Right renal cortex interstitium (tissue), 3 donors: Measurements from ENCODE around the gene TMIGD1. TPM values are rescaled to one million over a fixed set of nuclear protein-coding genes. Genes with fewer than 3 reads are reported as not detected.
"Not testable (repeated sequence)": the region's sequence is repeated elsewhere in the genome, so short reads cannot be mapped to it uniquely, and the experiment has no call there.

Experiments
- DNase-seq, 3 donors: peaks; one replicate each; pipeline ENCODE4 v3.0.0-alpha.2; 2013; ENCODE audit warnings: low read depth in 3 of 3, low spot score in 2 of 3
- polyA plus RNA-seq, 3 donors: library from polyadenylated mRNA; unstranded; fragments of 120-200 nt; gene quantifications; one replicate each; pipeline ENCODE4 v1.2.1, GENCODE V29; 2013; ENCODE audit not compliant: insufficient read length in 3 of 3

Gene TMIGD1
- polyA plus RNA-seq, 3 donors = 0.75 to 0.98 (median 0.78) TPM

- no peak for DNase-seq
Measured at GRCh38 chr17:30360086-30360808, 26.4 kb upstream of the TMIGD1 start.

GRCh38 chr17:30358055-30358760, 24.4 kb upstream of the TMIGD1 start:
- DNase-seq = no peak

GRCh38 chr17:30357476-30357875, 23.6 kb upstream of the TMIGD1 start:
- no peak for DNase-seq

- no peak for DNase-seq
Measured at GRCh38 chr17:30354701-30355100, 20.8 kb upstream of the TMIGD1 start.

- DNase-seq = no peak
Measured at GRCh38 chr17:30352240-30352814, 18.5 kb upstream of the TMIGD1 start.

- DNase-seq = no peak
Measured at GRCh38 chr17:30351735-30352134, 17.9 kb upstream of the TMIGD1 start.

- not testable (repeated sequence) for DNase-seq
Measured at GRCh38 chr17:30351263-30351662, 17.4 kb upstream of the TMIGD1 start.

GRCh38 chr17:30349252-30349651, 15.4 kb upstream of the TMIGD1 start:
- no peak for DNase-seq

GRCh38 chr17:30347488-30347887, 13.6 kb upstream of the TMIGD1 start:
- no peak for DNase-seq

GRCh38 chr17:30346221-30346795, 12.5 kb upstream of the TMIGD1 start:
- DNase-seq = no peak

GRCh38 chr17:30345527-30346075, 11.7 kb upstream of the TMIGD1 start:
- no peak for DNase-seq

GRCh38 chr17:30345089-30345433, 11.2 kb upstream of the TMIGD1 start:
- DNase-seq = no peak

- DNase-seq = no peak
Measured at GRCh38 chr17:30344283-30345088, 10.6 kb upstream of the TMIGD1 start.

- DNase-seq = no peak
Measured at GRCh38 chr17:30343796-30344195, 9.9 kb upstream of the TMIGD1 start.

GRCh38 chr17:30343244-30343643, 9.4 kb upstream of the TMIGD1 start:
- DNase-seq = not testable (repeated sequence)

GRCh38 chr17:30341703-30342249, 7.9 kb upstream of the TMIGD1 start:
- DNase-seq = no peak

GRCh38 chr17:30340801-30341356, 7.0 kb upstream of the TMIGD1 start:
- DNase-seq = no peak

GRCh38 chr17:30339086-30339485, 5.2 kb upstream of the TMIGD1 start:
- no peak for DNase-seq

- DNase-seq = no peak
Measured at GRCh38 chr17:30337393-30337999, 3.6 kb upstream of the TMIGD1 start.
